Coronary artery (tissue), 2 donors: ENCODE data around the gene SPIRE1.

ENCODE experiments used
- DNase-seq: peaks from one replicate; pipeline ENCODE4 v3.0.0-alpha.2; 2017; ENCODE audit warnings: low spot score
- H3K27ac ChIP-seq, 2 donors: fragments of 200-600 bp; sonication (generic); one replicate each; pipeline ENCODE4 v1.5.1; 2016 to 2019
- H3K4me3 ChIP-seq: fragments of 200-600 bp; sonication (generic); 2 replicates; pipeline ENCODE4 v1.5.1; 2016; ENCODE audit warnings: mild to moderate bottlenecking, moderate library complexity
- CTCF ChIP-seq: fragments of 200-600 bp; sonication (generic); IDR thresholded peaks from one replicate; pipeline ENCODE4 v1.5.1; 2019; ENCODE audit warnings: antibody characterized with exemption

SPIRE1 gene

GRCh38 chr18:12430137-12430990, 227.5 kb downstream of the SPIRE1 start:
- H3K4me3 ChIP-seq = no peak overlapping the region
- no peak overlapping the region for H3K27ac ChIP-seq
- TF ChIP-seq CTCF = no peak
- no peak for DNase-seq

GRCh38 chr18:12429556-12429955, 228.4 kb downstream of the SPIRE1 start:
- no peak for TF ChIP-seq CTCF
- no peak for DNase-seq
- H3K27ac ChIP-seq = no peak overlapping the region
- H3K4me3 ChIP-seq = no peak overlapping the region

- H3K4me3 ChIP-seq = no peak overlapping the region
- TF ChIP-seq CTCF = no peak
- no peak overlapping the region for H3K27ac ChIP-seq
- DNase-seq = no peak
Observed at GRCh38 chr18:12428923-12429322, 229.0 kb downstream of the SPIRE1 start.

- DNase-seq = no peak
- Histone ChIP-seq H3K4me3 (no peak overlapping the region), H3K27ac (no peak overlapping the region)
- TF ChIP-seq CTCF = no peak
Observed at GRCh38 chr18:12426924-12427323, 231.0 kb downstream of the SPIRE1 start.

GRCh38 chr18:12424252-12424651, 233.7 kb downstream of the SPIRE1 start:
- Histone ChIP-seq H3K4me3 (no peak overlapping the region), H3K27ac (no peak overlapping the region)
- DNase-seq = no peak
- no peak for TF ChIP-seq CTCF

GRCh38 chr18:12423820-12424219, 234.1 kb downstream of the SPIRE1 start:
- no peak for TF ChIP-seq CTCF
- H3K27ac ChIP-seq = no peak overlapping the region
- H3K4me3 ChIP-seq = no peak overlapping the region
- DNase-seq = no peak

GRCh38 chr18:12423393-12423792, 234.5 kb downstream of the SPIRE1 start:
- Histone ChIP-seq H3K27ac (no peak overlapping the region), H3K4me3 (no peak overlapping the region)
- TF ChIP-seq CTCF = no peak
- DNase-seq = no peak
